Endothelial cell of umbilical vein (primary cell): Measurements from ENCODE around the gene GP5. TPM values are rescaled to one million over a fixed set of nuclear protein-coding genes. Genes with fewer than 3 reads are reported as not detected.

ENCODE experiments used
- BruUV-seq: library from RNA; stranded (reverse); fragments of 400-500 nt; replicated peaks from 2 replicates; lab custom pipeline; 2021; lab: Mats Ljungman, UMichigan
- CTCF ChIA-PET: fragments of 300-600, 350-600 bp; sonication (Branson Sonifier 250); formaldehyde crosslinking; loops from one replicate; lab custom pipeline; 2021; ENCODE audit warnings: antibody characterized with exemption, inconsistent platforms; lab: Charles Lee
- POLR2A ChIA-PET: fragments of 300-600, 350-600 bp; sonication (Branson Sonifier 250); formaldehyde crosslinking; loops from one replicate; lab custom pipeline; 2021; ENCODE audit warnings: antibody characterized with exemption, inconsistent platforms; lab: Charles Lee
- DNase-seq: peaks from one replicate; pipeline ENCODE4 v3.0.0-alpha.2; 2011; ENCODE audit warnings: low read depth, low spot score
- FAIRE-seq: peaks from 2 replicates; lab custom pipeline; 2011; peaks lifted over from hg19 to GRCh38; lab: Jason Lieb, UNC
- H2AFZ ChIP-seq: 2 replicates; pipeline ENCODE4 v1.6.0; 2012; ENCODE audit warnings: low read depth, low read length, control low read depth, inconsistent platforms
- H3K27ac ChIP-seq: 2 replicates; pipeline ENCODE4 v1.5.1; 2011; ENCODE audit warnings: low read depth, mild to moderate bottlenecking, control low read depth, low read length, moderate library complexity; ENCODE audit not compliant: insufficient read depth
- H3K27me3 ChIP-seq, 2 experiments: 2 replicates each; pipeline versions ENCODE4 v1.6.0 to v1.6.1; 2011; ENCODE audit warnings: low read length in 2 of 2, mixed read lengths in 1 of 2; ENCODE audit not compliant: control insufficient read depth in 2 of 2, insufficient read depth in 2 of 2
- H3K36me3 ChIP-seq, 2 experiments: 2 replicates in 1 of 2; 3 replicates in 1 of 2; pipeline ENCODE4 v1.5.1; 2011; ENCODE audit warnings: low read length in 2 of 2, mild to moderate bottlenecking in 1 of 2, moderate library complexity in 1 of 2; ENCODE audit not compliant: control insufficient read depth in 2 of 2, insufficient read depth in 2 of 2; ENCODE audit errors: extremely low read depth in 1 of 2
- H3K4me1 ChIP-seq: 3 replicates; pipeline ENCODE4 v1.5.1; 2011; ENCODE audit warnings: mild to moderate bottlenecking, low read length; ENCODE audit not compliant: control insufficient read depth, insufficient read depth; ENCODE audit errors: extremely low read depth
- H3K4me2 ChIP-seq: 2 replicates; pipeline ENCODE4 v1.6.1; 2011; ENCODE audit warnings: low read length, control low read depth, mixed read lengths; ENCODE audit not compliant: insufficient read depth
- H3K4me3 ChIP-seq, 3 experiments: fragments of 200-600 bp in 1 of 3; sonication (generic), shearing (Covaris generic) in 1 of 3; replicated peaks in 1 of 3; 2 replicates each; pipeline ENCODE4 v1.5.1; 2011 to 2016; ENCODE audit warnings: control low read depth in 3 of 3, low read length in 3 of 3, mild to moderate bottlenecking in 2 of 3, inconsistent platforms in 1 of 3, low read depth in 1 of 3, moderate library complexity in 1 of 3; ENCODE audit not compliant: insufficient read depth in 1 of 3
- H3K79me2 ChIP-seq: 2 replicates; pipeline ENCODE4 v1.6.0; 2012; ENCODE audit warnings: low read length, inconsistent platforms; ENCODE audit not compliant: control insufficient read depth, insufficient read depth
- H3K9ac ChIP-seq: replicated peaks from 2 replicates; pipeline ENCODE3; 2011; ENCODE audit warnings: low read length, control low read depth; ENCODE audit not compliant: insufficient read depth; ENCODE audit errors: extremely low read depth
- H3K9me1 ChIP-seq: replicated peaks from 3 replicates; pipeline ENCODE4 v1.6.0; 2011; ENCODE audit warnings: mild to moderate bottlenecking, low read length; ENCODE audit not compliant: control insufficient read depth, insufficient read depth; ENCODE audit errors: extremely low read depth
- H3K9me3 ChIP-seq: replicated peaks from 2 replicates; pipeline ENCODE4 v1.5.1; 2012; ENCODE audit warnings: low read length, inconsistent platforms; ENCODE audit not compliant: control insufficient read depth, insufficient read depth
- H4K20me1 ChIP-seq: replicated peaks from 2 replicates; pipeline ENCODE3; 2011; ENCODE audit warnings: mild to moderate bottlenecking, low read length; ENCODE audit not compliant: control insufficient read depth, insufficient read depth; ENCODE audit errors: extremely low read depth
- EZH2 ChIP-seq: IDR thresholded peaks from 2 replicates; pipeline ENCODE4 v1.6.1; 2012; ENCODE audit warnings: borderline replicate concordance, low read depth, mild to moderate bottlenecking, moderate library complexity, low read length, inconsistent platforms; ENCODE audit not compliant: severe bottlenecking
- FOS ChIP-seq: IDR thresholded peaks from 2 replicates; pipeline ENCODE4 v1.6.1; 2011; ENCODE audit warnings: mild to moderate bottlenecking, low read length, moderate library complexity, borderline replicate concordance; ENCODE audit not compliant: insufficient read depth
- GATA2 ChIP-seq: IDR thresholded peaks from 2 replicates; pipeline ENCODE4 v1.7.0; 2011; ENCODE audit warnings: low read depth, mild to moderate bottlenecking, moderate library complexity, mixed read lengths, low read length; ENCODE audit not compliant: insufficient read length, insufficient read depth
- JUN ChIP-seq: IDR thresholded peaks from 2 replicates; pipeline ENCODE4 v1.6.1; 2011; ENCODE audit warnings: borderline replicate concordance, low read depth; ENCODE audit not compliant: insufficient read length, insufficient read depth
- MAX ChIP-seq: IDR thresholded peaks from 2 replicates; pipeline ENCODE4 v1.6.1; 2011; ENCODE audit not compliant: insufficient read depth, insufficient read length
- MYC ChIP-seq: IDR thresholded peaks from one replicate; pipeline ENCODE4 v1.6.1; 2011; ENCODE audit warnings: mild to moderate bottlenecking, low read depth, low read length
- POLR2A ChIP-seq: IDR thresholded peaks from 2 replicates; pipeline ENCODE4 v1.6.1; 2012; ENCODE audit warnings: low read depth, mild to moderate bottlenecking, control low read depth, low read length
- POLR2AphosphoS5 ChIP-seq: IDR thresholded peaks from 2 replicates; pipeline ENCODE4 v1.6.1; 2012; ENCODE audit warnings: low read depth, mild to moderate bottlenecking, control low read depth, low read length, moderate library complexity; ENCODE audit not compliant: insufficient read depth
- dilution Hi-C: fragments of 300-500 bp; cut with MboI; formaldehyde crosslinking; loops from one replicate; pipeline ENCODE4 v1.15.0; 2019; ENCODE audit warnings: low sequenced_read_pairs; ENCODE audit not compliant: extremely low pct_ligation_motif_present
- intact Hi-C: fragments of 100-400 bp; cut with micrococcal nuclease; formaldehyde crosslinking; loops from one replicate; pipeline ENCODE4 v1.10.0; 2022
- polyA plus RNA-seq, 4 experiments: library from polyadenylated mRNA; depleted of rRNA in 3 of 4; stranded (reverse) in 3 of 4; unstranded in 1 of 4; fragments of >200 nt; gene quantifications; 2 replicates each; pipeline versions ENCODE4 v1.2.1 to v1.2.3, GENCODE V29; 2011 to 2012; ENCODE audit warnings: missing spikeins in 1 of 4
- total RNA-seq: library from RNA; stranded (reverse); gene quantifications from 2 replicates; pipeline ENCODE4 v1.2.3, GENCODE V29; 2021
- TF ChIP-seq, protein P1 (sequence below), 2 donors: IDR thresholded peaks; 1 replicate in 1 of 2; 2 replicates in 1 of 2; pipeline ENCODE4 v1.5.1; 2011; ENCODE audit warnings: low read length in 2 of 2, mild to moderate bottlenecking in 2 of 2, moderate library complexity in 2 of 2, control low read depth in 1 of 2, inconsistent platforms in 1 of 2, low read depth in 1 of 2; ENCODE audit not compliant: insufficient read depth in 1 of 2; ENCODE audit errors: extremely low read depth in 1 of 2

GP5 gene
- total and polyA plus RNA-seq, 2 donors (not counting 3 experiments of a cell fraction or from before 2014, with no cell fraction given), result 0.06 to 0.11 TPM

DNA sequence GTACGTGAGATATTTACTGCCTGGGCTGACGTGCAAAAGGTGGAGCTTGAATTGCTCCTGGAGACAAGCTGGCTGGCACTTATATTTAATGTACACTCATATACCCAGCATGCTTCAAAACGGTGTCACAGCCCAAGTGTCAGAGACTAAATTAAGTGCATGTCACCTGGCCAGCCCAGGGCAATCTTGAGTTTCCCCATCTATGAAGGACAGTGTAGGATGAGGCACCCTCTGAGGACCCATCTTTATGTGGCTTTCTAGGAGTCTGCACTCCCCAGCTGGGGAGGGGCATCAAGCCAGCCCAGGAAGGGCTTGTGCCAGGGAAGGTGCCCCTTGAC is 34.8 kb downstream of the GP5 start:
- intact Hi-C loops (no loop called here), dilution Hi-C loops (no loop called here)
- Histone ChIP-seq H3K4me2 (no peak overlapping the region), H3K9me1 (no peaks in the 10 kb centered on the region), H3K4me3 (no peak overlapping the region), H3K27me3 (peaks cover 5 to 21% of the 10 kb centered on the region in 2 experiments), H3K9ac (no peak overlapping the region), H2AFZ (no peak overlapping the region), H3K9me3 (no peaks in the 10 kb centered on the region), H3K27ac (no peak overlapping the region), H3K36me3 (no peaks in the 10 kb centered on the region), H3K79me2 (no peaks in the 10 kb centered on the region), H3K4me1 (peaks cover 5% of the 10 kb centered on the region), H4K20me1 (no peaks in the 10 kb centered on the region)
- no peak for DNase-seq
- TF ChIP-seq GATA2 (no peak), EZH2 (no peak), JUN (no peak), MYC (no peak)
- TF ChIP-seq, protein P1, sequence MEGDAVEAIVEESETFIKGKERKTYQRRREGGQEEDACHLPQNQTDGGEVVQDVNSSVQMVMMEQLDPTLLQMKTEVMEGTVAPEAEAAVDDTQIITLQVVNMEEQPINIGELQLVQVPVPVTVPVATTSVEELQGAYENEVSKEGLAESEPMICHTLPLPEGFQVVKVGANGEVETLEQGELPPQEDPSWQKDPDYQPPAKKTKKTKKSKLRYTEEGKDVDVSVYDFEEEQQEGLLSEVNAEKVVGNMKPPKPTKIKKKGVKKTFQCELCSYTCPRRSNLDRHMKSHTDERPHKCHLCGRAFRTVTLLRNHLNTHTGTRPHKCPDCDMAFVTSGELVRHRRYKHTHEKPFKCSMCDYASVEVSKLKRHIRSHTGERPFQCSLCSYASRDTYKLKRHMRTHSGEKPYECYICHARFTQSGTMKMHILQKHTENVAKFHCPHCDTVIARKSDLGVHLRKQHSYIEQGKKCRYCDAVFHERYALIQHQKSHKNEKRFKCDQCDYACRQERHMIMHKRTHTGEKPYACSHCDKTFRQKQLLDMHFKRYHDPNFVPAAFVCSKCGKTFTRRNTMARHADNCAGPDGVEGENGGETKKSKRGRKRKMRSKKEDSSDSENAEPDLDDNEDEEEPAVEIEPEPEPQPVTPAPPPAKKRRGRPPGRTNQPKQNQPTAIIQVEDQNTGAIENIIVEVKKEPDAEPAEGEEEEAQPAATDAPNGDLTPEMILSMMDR (IDR thresholded peaks at IDR 0.05; ENCODE audit: extremely low read depth in 1 of 2, insufficient read depth in 1 of 2, low read depth in 1 of 2, low read length in 2 of 2), result no peak
- no TSS peak for BruUV-seq
- FAIRE-seq, result no peak
- CTCF ChIA-PET, result interaction anchor here (1.1 to 2.4 kb wide), 4 partner anchors 9 to 34 kb away, joined by 3 to 16 read pairs (median 5); partner anchors contain the start of gene GP5
- POLR2A ChIA-PET, result no interaction called here

- Histone ChIP-seq H3K9me3 (no peaks in the 10 kb centered on the region), H3K4me2 (no peak overlapping the region), H3K79me2 (no peaks in the 10 kb centered on the region), H3K9me1 (no peaks in the 10 kb centered on the region), H3K27ac (no peak overlapping the region), H2AFZ (no peak overlapping the region), H3K4me3 (no peak overlapping the region), H3K9ac (no peak overlapping the region), H3K36me3 (no peaks in the 10 kb centered on the region), H4K20me1 (no peaks in the 10 kb centered on the region), H3K4me1 (peaks cover 5% of the 10 kb centered on the region), H3K27me3 (peaks cover 0 to 14% of the 10 kb centered on the region in 2 experiments)
- no TSS peak for BruUV-seq
- intact Hi-C loops, result no loop called here
- no peak for TF ChIP-seq POLR2AphosphoS5
- no peak for TF ChIP-seq POLR2A
- TF ChIP-seq GATA2, result no peak
- no peak for TF ChIP-seq EZH2
- no peak for TF ChIP-seq FOS
- TF ChIP-seq MAX, result no peak
- TF ChIP-seq, protein P1 (IDR thresholded peaks at IDR 0.05; ENCODE audit: extremely low read depth in 1 of 2, insufficient read depth in 1 of 2, low read depth in 1 of 2, low read length in 2 of 2), result no peak
- no peak for TF ChIP-seq MYC
- TF ChIP-seq JUN, result no peak
- no peak for FAIRE-seq
- dilution Hi-C loops, result no loop called here
- ChIA-PET CTCF (interaction anchor here (1.3 to 2.9 kb wide), 3 partner anchors 16 to 27 kb away, joined by 3 to 11 read pairs (median 4); no protein-coding TSS in a partner anchor), POLR2A (no interaction called here)
- DNase-seq, result no peak
These were observed 38.5 kb downstream of the GP5 start for GRCh38 chr3:194360568-194360967.
